HepG2 (cell line): ENCODE results near the gene GPATCH3. TPM values are rescaled to one million over a fixed set of nuclear protein-coding genes. Genes with fewer than 3 reads are reported as not detected.

Experiments used
- AFF4 ChIP-seq: sonication (generic); formaldehyde crosslinking; IDR thresholded peaks from 2 replicates; pipeline ENCODE4 v1.4.0; 2020; ENCODE audit warnings: missing genetic modification reagents
- CAMTA2 ChIP-seq: sonication (generic); formaldehyde crosslinking; IDR thresholded peaks from 2 replicates; pipeline ENCODE4 v1.4.0; 2020; ENCODE audit warnings: mild to moderate bottlenecking, missing genetic modification reagents, borderline replicate concordance
- HBP1 ChIP-seq: IDR thresholded peaks from 2 replicates; pipeline ENCODE4 v1.6.1; 2016; ENCODE audit warnings: low read depth, control low read depth
- KLF11 ChIP-seq: IDR thresholded peaks from 2 replicates; pipeline ENCODE4 v1.6.1; 2016; ENCODE audit warnings: missing compliant biosample characterization
- KLF13 ChIP-seq: sonication (generic); formaldehyde crosslinking; IDR thresholded peaks from 2 replicates; pipeline ENCODE4 v1.4.0; 2020; ENCODE audit warnings: mild to moderate bottlenecking, missing genetic modification reagents
- MXD3 ChIP-seq: IDR thresholded peaks from 2 replicates; pipeline ENCODE4 v1.6.1; 2016; ENCODE audit warnings: mild to moderate bottlenecking, missing biosample characterization, missing genetic modification reagents
- REL ChIP-seq: sonication (generic); formaldehyde crosslinking; conservative IDR thresholded peaks from 2 replicates; pipeline ENCODE4 v1.8.0; 2022; ENCODE audit warnings: mild to moderate bottlenecking, missing genetic modification reagents, moderate library complexity
- TMF1 ChIP-seq: sonication (generic); formaldehyde crosslinking; IDR thresholded peaks from 2 replicates; pipeline ENCODE4 v1.8.1; 2022; ENCODE audit warnings: low read depth, missing genetic modification reagents
- ZHX2 ChIP-seq, 2 experiments: sonication (generic) in 1 of 2; formaldehyde crosslinking in 1 of 2; IDR thresholded peaks; 2 replicates each; pipeline versions ENCODE4 v1.6.1 to v1.9.0; 2014 to 2022; ENCODE audit warnings: antibody characterized with exemption in 1 of 2, borderline replicate concordance in 1 of 2, inconsistent platforms in 1 of 2, low read depth in 1 of 2, missing genetic modification reagents in 1 of 2
- polyA plus RNA-seq, 8 experiments: library from polyadenylated mRNA; depleted of rRNA in 3 of 8; stranded (reverse) in 7 of 8; unstranded in 1 of 8; fragments of >200 nt; fragmentation: Illumina TruSeq in 4 of 8; extraction: Trizol in 4 of 8; gene quantifications; 2 replicates each; pipeline versions ENCODE4 v1.2.1 to v1.2.3, GENCODE V29; 2011 to 2016; ENCODE audit warnings: low read depth in 4 of 8, missing spikeins in 1 of 8, mixed read lengths in 1 of 8; ENCODE audit not compliant: insufficient read depth in 1 of 8
- total RNA-seq, 5 experiments: library from RNA; depleted of rRNA; stranded (reverse); fragments of >200 nt; fragmentation: Illumina TruSeq; extraction: Trizol; gene quantifications; 2 replicates each; pipeline ENCODE4 v1.2.3, GENCODE V29; 2016; ENCODE audit warnings: low read depth in 1 of 5

Gene GPATCH3
- total and polyA plus RNA-seq, 2 of the 13 experiments (the other 11 are each of a cell fraction or from before 2014, with no cell fraction given) = 8.3 to 11.0 TPM

- TF ChIP-seq AFF4 = no peak; the same call in 1 of the 2 replicates
- TF ChIP-seq KLF13 (CRISPR knock-in tag) = no peak
- TF ChIP-seq HBP1 (CRISPR knock-in tag) = no peak
- no peak for TF ChIP-seq CAMTA2 (CRISPR knock-in tag)
- no peak for TF ChIP-seq TMF1 (CRISPR knock-in tag)
- TF ChIP-seq KLF11 (CRISPR knock-in tag) = no peak; the same call in 1 of the 2 replicates
- TF ChIP-seq ZHX2 (IDR thresholded peaks at IDR 0.05; ENCODE audit: low read depth) = no peak
- TF ChIP-seq ZHX2 (CRISPR knock-in tag; IDR thresholded peaks at IDR 0.05; ENCODE audit: borderline replicate concordance) = no peak
- 0 out of 2 replicates have a peak, but pooled peaks have one; percentile 27 for TF ChIP-seq MXD3 (CRISPR knock-in tag)
- no peak for TF ChIP-seq REL (CRISPR knock-in tag)
Measured at GRCh38 chr1:26911399-26912146, 11.3 kb upstream of the GPATCH3 start (continued).
